Right kidney (tissue), 1 donor: ENCODE data around the gene KIF6.
"Not testable (repeated sequence)": the region's sequence is repeated elsewhere in the genome, so short reads cannot be mapped to it uniquely, and the experiment has no call there.

ENCODE experiments used
- DNase-seq: peaks from one replicate; pipeline ENCODE4 v3.0.0-alpha.2; 2016

Gene KIF6

GRCh38 chr6:39714802-39715201 lies 10.4 kb downstream of the KIF6 start:
- no peak for DNase-seq

- DNase-seq = no peak
These were observed 17.1 kb downstream of the KIF6 start for GRCh38 chr6:39707962-39708683.

DNA sequence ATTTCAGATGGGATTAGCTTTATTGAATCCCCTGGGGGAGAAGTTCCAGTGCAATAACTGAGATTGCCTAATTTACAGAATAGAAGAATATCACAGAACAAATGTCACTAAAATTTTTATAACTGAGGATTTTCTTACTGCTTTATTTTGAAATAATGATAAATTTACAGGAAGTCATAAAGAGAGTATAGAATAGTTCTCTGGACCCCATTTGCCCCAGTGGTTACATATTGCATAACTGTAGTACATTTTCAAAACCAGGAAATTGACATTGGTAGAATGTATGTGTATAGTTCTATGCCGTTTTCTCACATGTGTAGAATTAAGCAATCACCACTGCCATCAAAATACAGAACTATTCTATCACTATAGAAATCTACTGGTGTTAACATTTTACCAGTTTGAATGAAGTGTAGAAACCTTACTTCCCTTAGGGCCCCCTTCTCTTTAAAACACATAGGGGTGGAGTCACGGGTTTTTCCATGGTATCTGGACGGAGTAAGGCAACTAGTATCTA lies 18.3 kb downstream of the KIF6 start:
- DNase-seq = no peak

DNA sequence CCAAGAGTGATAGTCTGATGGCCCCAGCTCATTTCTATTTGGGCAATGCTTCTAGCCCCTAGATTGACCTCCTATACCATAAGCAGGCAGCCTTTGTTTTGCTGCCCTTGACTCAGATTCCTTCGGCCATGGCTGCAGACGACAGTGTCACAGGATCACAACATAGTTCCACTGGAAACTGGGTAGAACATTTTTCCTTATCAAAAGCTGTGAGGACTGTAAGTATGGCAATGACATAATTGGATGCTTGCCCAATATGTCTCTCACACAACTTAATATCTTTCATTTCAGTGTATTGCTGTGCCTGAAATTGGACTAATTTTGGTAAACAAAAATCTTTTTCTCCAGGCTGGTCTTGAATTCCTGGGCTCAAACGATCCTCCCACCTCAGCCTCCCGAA lies 22.9 kb downstream of the KIF6 start:
- DNase-seq = no peak

DNA sequence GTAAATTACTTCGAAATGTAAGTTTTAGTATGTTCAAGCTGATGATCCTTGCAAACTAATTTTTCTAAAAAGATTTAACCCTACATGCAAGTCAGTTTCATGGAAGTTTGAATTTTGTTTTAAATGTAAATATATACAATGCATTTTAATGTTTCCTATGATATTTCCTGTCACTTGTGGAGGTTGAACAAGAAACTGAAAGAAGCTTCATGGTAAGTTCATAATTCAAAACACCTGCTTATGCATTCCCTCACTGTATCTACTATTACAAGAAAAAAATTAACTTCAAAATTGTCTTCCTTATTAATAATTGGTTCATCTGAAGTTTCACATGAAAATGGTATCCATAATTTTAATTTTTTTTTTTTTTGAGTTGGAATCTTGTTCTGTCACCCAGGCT lies 24.8 kb downstream of the KIF6 start:
- no peak for DNase-seq

DNA sequence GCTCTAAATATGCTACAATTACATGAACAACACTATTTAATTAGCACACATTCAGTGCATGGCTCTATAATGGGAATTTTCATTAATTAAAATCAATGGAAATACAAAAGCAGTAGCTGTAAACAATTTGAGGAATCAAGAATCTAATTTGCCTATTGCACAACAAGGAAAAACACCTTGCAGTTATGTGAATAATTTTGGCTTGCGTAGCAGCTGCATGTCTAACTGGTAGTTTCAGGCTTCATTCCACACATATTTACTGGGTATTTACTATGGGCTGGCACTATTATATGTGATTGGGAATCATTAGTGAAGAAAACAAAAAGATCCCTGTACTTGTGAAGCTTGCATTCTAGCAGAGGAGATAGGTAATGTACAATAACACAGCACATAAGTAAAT lies 26.4 kb downstream of the KIF6 start:
- DNase-seq = no peak

- no peak for DNase-seq
These were observed 28.0 kb downstream of the KIF6 start for GRCh38 chr6:39696986-39697788.

DNA sequence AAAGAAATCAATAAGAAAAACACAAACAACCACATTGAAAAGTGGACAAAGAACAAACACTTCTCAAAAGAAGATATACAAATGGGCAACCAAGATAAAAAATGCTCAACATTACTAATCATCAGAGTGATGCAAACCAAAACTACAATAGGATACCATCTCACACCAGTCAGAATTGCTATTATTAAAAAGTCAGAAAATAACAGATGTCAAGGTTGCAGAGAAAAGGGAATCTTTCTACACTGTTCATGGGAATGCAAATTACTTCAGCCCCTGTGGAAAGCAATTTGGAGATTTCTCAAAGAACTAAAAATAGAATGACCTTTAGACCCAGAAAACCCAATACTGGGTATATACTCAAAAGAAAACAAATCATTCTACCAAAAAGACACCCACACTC lies 29.8 kb downstream of the KIF6 start:
- no peak for DNase-seq

DNA sequence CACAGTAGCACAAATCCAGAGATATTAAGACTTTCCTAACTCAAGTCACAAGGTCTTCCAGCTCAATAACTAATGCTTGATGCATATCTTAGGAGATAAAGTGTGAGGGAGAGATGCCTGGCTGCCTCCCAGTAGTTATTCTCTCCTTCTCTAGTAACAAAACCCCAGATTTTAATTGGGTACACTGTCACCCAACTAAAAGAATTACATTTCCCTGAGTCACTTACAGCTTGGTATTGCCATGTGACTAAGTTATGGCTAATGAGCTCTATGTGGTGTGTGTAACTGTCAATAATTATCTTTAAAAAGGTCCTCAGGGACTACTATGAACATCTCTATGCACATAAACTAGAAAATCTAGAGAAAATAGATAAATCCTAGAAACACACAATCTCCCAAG lies 32.0 kb downstream of the KIF6 start:
- DNase-seq = no peak

- no peak for DNase-seq
These were observed 36.7 kb downstream of the KIF6 start for GRCh38 chr6:39688494-39688893.

GRCh38 chr6:39686976-39687375 lies 38.2 kb downstream of the KIF6 start:
- DNase-seq = no peak

DNA sequence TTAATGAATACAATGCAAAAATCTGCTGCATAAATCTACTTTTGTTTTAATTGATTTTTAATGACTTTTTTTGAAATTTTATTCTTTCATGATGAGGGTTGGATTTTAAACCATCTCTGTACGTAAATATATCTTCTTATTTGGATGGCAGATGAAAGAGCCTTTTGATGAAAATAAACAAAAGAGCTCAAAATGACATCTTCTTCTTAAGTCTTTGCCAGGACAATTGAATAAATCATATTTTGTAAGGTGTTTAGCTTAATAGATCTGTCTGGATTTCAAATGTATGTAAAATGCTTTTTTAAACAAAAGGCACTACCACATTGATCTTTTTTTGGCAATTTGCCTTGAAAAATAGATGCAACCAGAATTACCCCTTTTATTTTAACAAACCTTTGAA lies 39.3 kb downstream of the KIF6 start:
- no peak for DNase-seq

- DNase-seq = no peak
These were observed 39.8 kb downstream of the KIF6 start for GRCh38 chr6:39685489-39685826.

- no peak for DNase-seq
These were observed 40.3 kb downstream of the KIF6 start for GRCh38 chr6:39684790-39685488.

GRCh38 chr6:39681674-39682121 lies 43.5 kb downstream of the KIF6 start:
- DNase-seq = no peak

- no peak for DNase-seq
These were observed 46.3 kb downstream of the KIF6 start for GRCh38 chr6:39678914-39679313.

DNA sequence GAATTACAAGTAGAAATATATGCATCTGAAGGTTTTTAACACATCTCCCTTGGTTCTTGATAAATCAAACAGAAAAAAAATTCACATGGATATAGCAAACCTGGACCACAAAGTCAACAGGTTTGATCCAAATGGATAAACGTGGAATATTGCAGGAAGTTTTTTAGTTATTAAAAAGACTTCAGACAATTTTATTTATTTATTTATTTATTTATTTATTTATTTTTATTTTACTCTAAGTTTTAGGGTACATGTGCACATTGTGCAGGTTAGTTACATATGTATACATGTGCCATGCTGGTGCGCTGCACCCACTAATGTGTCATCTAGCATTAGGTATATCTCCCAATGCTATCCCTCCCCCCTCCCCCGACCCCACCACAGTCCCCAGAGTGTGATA lies 47.9 kb downstream of the KIF6 start:
- not testable (repeated sequence) for DNase-seq

- DNase-seq = no peak
These were observed 54.7 kb downstream of the KIF6 start for GRCh38 chr6:39670519-39670918.

GRCh38 chr6:39669973-39670342 lies 55.2 kb downstream of the KIF6 start:
- no peak for DNase-seq

DNA sequence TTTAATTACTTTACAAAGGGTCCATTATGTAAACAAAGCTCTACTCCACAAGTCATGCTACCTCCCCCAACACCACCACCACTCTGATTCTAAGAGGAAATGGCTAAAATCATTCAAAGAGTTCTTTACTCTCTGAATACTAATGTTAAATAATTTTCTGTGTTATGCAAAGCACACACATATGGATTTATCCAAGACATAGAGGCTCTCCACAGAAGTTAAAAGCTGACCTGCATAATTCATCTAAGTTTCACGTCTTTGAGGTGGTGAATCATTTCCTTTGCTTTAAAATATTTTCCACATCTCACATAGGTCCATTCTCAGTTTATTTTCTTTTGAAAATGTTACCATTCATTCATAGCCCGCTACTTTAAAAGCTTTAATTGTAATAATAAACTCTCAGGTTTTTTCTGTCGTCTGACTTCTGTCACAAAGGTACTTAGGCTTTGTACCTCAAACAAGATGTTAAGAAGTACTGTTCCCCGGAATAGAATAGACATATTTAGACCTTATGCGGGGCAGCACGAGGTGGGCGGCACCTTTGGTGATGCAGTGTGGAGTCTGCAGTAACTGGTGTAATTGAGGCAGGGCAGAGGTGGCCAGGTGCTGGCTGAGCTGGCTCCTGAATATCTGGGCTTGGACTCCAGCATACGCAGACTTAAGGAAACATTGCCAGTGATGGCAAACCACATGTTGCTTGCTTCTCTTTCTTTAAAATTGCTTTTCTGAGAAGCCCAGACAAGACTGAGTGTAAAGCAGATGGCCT lies 55.8 kb downstream of the KIF6 start:
- DNase-seq = no peak

DNA sequence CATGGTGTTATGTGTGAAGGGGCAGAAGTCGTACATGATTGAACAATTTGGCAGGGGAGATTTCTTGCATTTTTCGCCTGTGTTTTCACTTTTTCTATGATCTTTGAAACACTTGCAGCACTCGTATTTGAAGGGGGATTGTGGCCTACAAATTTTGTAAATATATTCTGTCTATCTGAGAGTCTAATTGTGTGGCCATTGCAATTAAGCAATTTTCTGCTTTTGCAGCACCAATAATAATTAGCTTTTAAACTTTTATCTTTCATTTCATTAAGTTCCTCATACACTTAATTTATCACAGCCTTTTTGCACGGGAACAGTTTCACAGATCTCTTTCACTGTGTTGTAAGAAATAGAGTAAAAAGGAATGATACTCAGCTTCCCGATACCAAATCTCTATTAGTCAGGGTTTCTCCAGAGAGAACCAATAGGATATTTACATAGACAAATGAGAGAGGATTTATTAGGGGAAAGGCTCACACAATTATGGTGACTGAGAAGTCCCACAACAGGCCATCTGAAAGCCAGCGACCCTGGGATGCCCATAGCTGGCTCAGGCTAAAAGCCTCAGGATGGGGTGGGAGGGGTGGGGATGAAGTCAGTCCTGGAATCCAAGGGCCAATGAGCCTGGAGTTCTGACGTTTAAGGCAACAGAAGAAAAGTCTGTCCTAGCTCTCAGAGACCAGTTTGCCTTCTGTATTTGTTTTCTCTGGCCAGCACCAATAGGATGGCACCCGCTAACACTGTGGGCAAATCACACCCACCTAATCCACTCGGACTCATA lies 58.3 kb downstream of the KIF6 start:
- DNase-seq = no peak

GRCh38 chr6:39665861-39666260 lies 59.3 kb downstream of the KIF6 start:
- no peak for DNase-seq
